ENCODE data around the gene AOX1.
"Not testable (repeated sequence)": the region's sequence is repeated elsewhere in the genome, so short reads cannot be mapped to it uniquely, and the experiment has no call there.

The AOX1 gene

DNA sequence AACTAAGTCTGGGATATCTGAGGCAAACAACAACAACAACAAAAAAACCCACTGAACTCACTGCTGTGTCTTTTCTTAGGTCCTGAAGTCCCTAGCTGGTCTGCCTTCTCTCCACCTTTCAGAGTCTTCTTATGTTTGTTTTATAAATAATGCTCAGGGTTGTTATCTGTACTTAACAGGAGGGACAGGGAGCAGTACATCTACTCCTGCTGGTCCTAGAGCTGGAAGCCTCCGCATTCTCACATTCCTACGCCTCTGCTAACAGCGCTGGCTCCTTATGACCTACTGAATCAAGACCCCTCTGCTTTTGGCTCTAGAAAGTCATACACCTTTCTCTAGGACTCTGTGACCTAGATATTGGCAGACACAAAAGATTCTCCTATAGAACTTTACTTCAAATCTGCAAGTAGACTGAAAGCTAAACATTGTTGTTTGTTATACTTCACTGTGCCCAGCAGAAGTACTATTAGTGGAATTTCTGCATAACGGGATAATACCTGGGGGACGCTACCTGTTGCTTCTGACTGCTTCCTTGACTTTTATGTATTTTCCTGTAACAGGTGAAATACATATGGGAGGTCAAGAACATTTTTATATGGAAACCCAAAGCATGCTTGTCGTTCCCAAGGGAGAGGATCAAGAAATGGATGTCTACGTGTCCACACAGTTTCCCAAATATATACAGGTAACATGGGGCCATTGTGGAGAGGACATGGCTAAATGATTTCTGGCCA is 48.6 kb downstream of the AOX1 start:
- Histone ChIP-seq H3K4me3 (ENCODE audit: low read length) (no peak overlapping the region), H3K9ac (ENCODE audit: low read depth, low read length) (no peak overlapping the region), H3K4me1 (ENCODE audit: control insufficient read depth, insufficient read depth, low read length) (peaks cover 5% of the 10 kb centered on the region), H3K9me3 (replicated peaks; ENCODE audit: low read length) (no peaks in the 10 kb centered on the region), H3K4me2 (ENCODE audit: low read length) (no peak overlapping the region), H3K36me3 (ENCODE audit: insufficient read depth, low read length) (peaks cover 51% of the 10 kb centered on the region), H3K27me3 (ENCODE audit: control insufficient read depth, insufficient read depth, low read length) (no peaks in the 10 kb centered on the region)

DNA sequence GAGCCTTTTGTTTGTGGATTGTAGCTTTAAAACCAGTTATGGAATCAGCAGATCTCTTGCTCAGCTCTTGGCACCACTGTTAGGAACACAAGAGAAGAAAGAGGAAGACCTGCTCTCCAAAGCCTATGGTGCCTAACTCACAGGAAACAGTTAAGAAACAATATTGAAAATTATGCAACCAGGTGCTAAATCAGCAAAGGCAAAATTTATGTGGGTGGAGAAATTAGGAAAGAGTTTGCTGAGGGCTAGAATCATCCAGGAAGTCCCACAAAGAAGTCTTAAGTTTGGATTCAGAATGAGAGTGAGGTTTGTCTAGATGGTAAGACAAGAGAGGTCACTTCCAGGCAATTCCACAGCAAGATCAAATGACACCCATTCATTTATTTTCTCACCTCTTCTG is 49.4 kb downstream of the AOX1 start:
- Histone ChIP-seq H3K9me3 (replicated peaks; ENCODE audit: low read length) (no peaks in the 10 kb centered on the region), H3K9ac (ENCODE audit: low read depth, low read length) (no peak overlapping the region), H3K4me2 (ENCODE audit: low read length) (no peak overlapping the region), H3K36me3 (ENCODE audit: insufficient read depth, low read length) (peaks cover 56% of the 10 kb centered on the region), H3K4me1 (ENCODE audit: control insufficient read depth, insufficient read depth, low read length) (peaks cover 5% of the 10 kb centered on the region), H3K4me3 (ENCODE audit: low read length) (no peak overlapping the region), H3K27me3 (ENCODE audit: control insufficient read depth, insufficient read depth, low read length) (no peaks in the 10 kb centered on the region)

DNA sequence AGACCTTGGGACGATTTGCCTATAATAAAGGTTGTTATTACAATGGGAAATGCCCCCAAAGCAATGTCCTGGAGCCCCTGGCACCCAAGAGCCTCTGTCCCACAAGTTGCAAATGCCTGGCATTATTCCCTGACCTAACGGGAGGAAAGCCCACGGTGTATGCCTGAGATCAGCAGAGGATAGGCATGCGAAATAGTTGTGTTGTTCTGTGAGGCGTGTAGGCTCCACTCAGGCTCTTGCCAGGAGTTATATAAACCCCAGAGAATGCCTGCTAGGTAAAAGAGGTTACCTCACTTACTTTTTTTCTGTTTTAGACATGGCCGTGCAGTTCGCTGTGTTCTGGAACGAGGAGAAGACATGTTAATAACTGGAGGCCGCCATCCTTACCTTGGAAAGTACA is 52.1 kb downstream of the AOX1 start:
- no peak overlapping the region for H3K4me2 ChIP-seq (ENCODE audit: low read length)
- no peaks in the 10 kb centered on the region for H3K9me3 ChIP-seq (replicated peaks; ENCODE audit: low read length)
- no peaks in the 10 kb centered on the region for H3K27me3 ChIP-seq (ENCODE audit: control insufficient read depth, insufficient read depth, low read length)
- peaks cover 77% of the 10 kb centered on the region for H3K36me3 ChIP-seq (ENCODE audit: insufficient read depth, low read length)
- H3K9ac ChIP-seq (ENCODE audit: low read depth, low read length) = no peak overlapping the region
- H3K4me3 ChIP-seq (ENCODE audit: low read length) = no peak overlapping the region
- H3K4me1 ChIP-seq (ENCODE audit: control insufficient read depth, insufficient read depth, low read length) = peaks cover 5% of the 10 kb centered on the region

DNA sequence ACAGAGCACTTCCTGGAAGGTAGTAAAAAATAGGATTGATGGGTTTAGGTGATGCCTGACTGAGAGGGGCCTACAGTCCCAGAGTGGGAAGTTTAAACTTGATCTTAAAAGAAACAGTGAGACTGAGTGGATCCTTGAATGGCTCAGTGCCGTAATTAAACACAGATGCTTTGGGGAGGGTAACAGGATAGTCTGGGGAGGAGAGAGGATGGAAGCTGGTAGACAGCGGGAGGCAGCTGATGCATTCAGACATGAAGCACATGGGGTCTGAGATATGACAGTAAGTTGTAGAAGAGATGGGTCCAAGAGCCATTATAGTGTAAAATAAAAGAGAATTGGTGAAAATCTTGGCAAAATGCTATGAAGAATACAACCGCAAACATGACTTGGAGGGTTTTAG is 54.4 kb downstream of the AOX1 start:
- Histone ChIP-seq H3K9me3 (replicated peaks; ENCODE audit: low read length) (no peaks in the 10 kb centered on the region), H3K27me3 (ENCODE audit: control insufficient read depth, insufficient read depth, low read length) (no peaks in the 10 kb centered on the region), H3K9ac (ENCODE audit: low read depth, low read length) (no peak overlapping the region), H3K4me3 (ENCODE audit: low read length) (no peak overlapping the region), H3K36me3 (ENCODE audit: insufficient read depth, low read length) (peaks cover 82% of the 10 kb centered on the region), H3K4me2 (ENCODE audit: low read length) (no peak overlapping the region), H3K4me1 (ENCODE audit: control insufficient read depth, insufficient read depth, low read length) (peaks cover under 1% of the 10 kb centered on the region)

DNA sequence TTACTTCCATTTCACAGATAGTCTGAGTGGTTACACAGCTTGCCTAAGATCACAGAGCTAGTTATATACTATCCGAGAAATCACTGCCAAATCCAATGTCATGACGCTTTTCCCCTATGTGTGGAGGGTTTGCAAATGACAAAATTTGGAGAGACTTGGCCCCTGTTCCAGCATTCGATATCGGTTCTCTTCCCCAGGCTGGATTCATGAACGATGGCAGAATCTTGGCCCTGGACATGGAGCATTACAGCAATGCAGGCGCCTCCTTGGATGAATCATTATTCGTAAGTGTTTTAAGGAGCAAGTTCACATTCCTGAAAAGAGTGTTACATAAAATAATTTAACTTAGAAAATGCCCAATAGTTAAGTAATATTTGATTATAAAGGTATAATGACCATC is 55.1 kb downstream of the AOX1 start:
- Histone ChIP-seq H3K4me1 (ENCODE audit: control insufficient read depth, insufficient read depth, low read length) (no peaks in the 10 kb centered on the region), H3K4me2 (ENCODE audit: low read length) (no peak overlapping the region), H3K36me3 (ENCODE audit: insufficient read depth, low read length) (peaks cover 76% of the 10 kb centered on the region), H3K9ac (ENCODE audit: low read depth, low read length) (no peak overlapping the region), H3K9me3 (replicated peaks; ENCODE audit: low read length) (no peaks in the 10 kb centered on the region), H3K27me3 (ENCODE audit: control insufficient read depth, insufficient read depth, low read length) (no peaks in the 10 kb centered on the region), H3K4me3 (ENCODE audit: low read length) (no peak overlapping the region)

DNA sequence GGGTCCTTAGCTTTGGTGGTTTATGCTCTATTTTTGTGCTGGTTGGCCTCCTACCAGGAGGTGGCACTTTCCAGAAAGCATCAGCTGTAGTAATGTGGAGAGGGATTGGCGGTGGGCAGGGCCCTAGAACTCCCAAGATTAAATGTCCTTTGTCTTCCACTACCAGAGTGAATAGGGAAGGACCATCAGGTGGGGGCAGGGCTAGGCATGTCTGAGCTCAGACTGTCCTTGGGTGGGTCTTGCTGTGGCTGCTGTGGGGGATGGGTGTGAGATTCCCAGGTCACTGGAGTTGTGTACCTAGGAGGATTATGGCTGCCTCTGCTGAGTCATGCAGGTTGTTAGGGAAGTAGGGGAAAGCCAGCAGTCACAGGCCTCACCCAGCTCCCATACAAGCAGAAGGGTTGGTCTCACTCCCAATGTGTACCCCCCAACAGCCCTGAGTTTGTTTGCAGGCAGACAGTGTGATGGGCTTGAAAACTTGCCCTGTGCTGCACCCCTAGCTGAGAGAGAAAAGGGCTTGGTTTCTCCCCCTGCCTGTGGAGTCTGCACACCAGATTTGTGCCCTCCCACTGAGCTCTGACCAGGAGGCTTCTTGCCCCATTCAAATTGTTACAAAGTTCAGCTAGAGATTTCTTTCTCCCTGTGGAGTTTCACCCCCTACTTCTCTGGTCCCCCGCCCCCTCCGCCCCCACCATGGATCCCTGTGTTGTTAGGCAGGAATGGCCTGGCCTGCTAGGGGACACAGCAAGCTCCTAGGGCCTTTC is 62.9 kb downstream of the AOX1 start:
- not testable (repeated sequence) for H3K4me3 ChIP-seq (ENCODE audit: low read length); H3K9ac ChIP-seq (ENCODE audit: low read depth, low read length); H3K4me2 ChIP-seq (ENCODE audit: low read length); H3K27me3 ChIP-seq (ENCODE audit: control insufficient read depth, insufficient read depth, low read length); H3K4me1 ChIP-seq (ENCODE audit: control insufficient read depth, insufficient read depth, low read length); H3K9me3 ChIP-seq (replicated peaks; ENCODE audit: low read length)
- H3K36me3 ChIP-seq (ENCODE audit: insufficient read depth, low read length) = peaks cover 59% of the 10 kb centered on the region

DNA sequence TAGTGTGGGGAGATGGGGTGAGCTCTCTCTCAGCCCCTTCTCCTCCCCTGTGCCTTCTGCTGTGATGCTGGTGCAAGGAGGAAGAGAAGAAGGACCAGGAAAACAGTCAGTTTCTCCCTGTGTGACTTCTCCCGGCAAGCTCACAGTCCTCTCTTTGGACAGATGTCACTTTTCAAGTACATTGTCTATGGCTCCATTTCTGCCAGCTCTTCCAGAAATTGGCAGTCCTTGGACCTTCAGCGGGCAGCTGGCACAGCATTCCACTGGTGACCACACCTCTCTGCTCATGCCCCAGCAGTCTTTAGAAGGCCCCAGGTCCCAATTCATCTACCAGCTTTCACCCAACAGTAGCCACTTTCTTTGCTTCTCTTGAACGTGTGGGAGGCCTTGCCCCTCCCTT is 63.9 kb downstream of the AOX1 start:
- Histone ChIP-seq H3K4me3 (ENCODE audit: low read length) (no peak overlapping the region), H3K4me1 (ENCODE audit: control insufficient read depth, insufficient read depth, low read length) (no peaks in the 10 kb centered on the region), H3K36me3 (ENCODE audit: insufficient read depth, low read length) (peaks cover 60% of the 10 kb centered on the region), H3K27me3 (ENCODE audit: control insufficient read depth, insufficient read depth, low read length) (no peaks in the 10 kb centered on the region), H3K9me3 (replicated peaks; ENCODE audit: low read length) (no peaks in the 10 kb centered on the region), H3K9ac (ENCODE audit: low read depth, low read length) (no peak overlapping the region), H3K4me2 (ENCODE audit: low read length) (no peak overlapping the region)

DNA sequence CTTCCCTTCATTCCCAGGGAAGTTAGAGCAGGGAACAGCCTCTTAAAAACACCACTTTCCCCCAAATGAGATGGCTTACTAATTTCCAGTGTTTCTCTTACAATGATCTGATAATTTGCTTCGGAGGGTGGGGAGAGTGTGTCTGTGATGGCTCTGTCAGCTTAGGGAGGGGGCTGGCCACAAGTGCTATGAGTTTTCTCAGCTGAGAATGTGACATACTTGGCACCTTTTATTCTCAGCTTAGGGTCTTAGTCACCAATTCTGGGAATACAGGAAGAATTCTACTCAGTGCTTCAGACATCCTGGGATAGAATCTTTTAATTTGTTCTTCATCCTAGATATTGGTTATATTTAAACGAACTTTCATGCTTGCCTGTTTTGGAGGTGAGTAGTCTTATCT is 64.4 kb downstream of the AOX1 start:
- Histone ChIP-seq H3K36me3 (ENCODE audit: insufficient read depth, low read length) (peaks cover 60% of the 10 kb centered on the region), H3K9me3 (replicated peaks; ENCODE audit: low read length) (no peaks in the 10 kb centered on the region), H3K27me3 (ENCODE audit: control insufficient read depth, insufficient read depth, low read length) (no peaks in the 10 kb centered on the region), H3K4me2 (ENCODE audit: low read length) (no peak overlapping the region), H3K4me3 (ENCODE audit: low read length) (no peak overlapping the region), H3K4me1 (ENCODE audit: control insufficient read depth, insufficient read depth, low read length) (no peaks in the 10 kb centered on the region), H3K9ac (ENCODE audit: low read depth, low read length) (no peak overlapping the region)

DNA sequence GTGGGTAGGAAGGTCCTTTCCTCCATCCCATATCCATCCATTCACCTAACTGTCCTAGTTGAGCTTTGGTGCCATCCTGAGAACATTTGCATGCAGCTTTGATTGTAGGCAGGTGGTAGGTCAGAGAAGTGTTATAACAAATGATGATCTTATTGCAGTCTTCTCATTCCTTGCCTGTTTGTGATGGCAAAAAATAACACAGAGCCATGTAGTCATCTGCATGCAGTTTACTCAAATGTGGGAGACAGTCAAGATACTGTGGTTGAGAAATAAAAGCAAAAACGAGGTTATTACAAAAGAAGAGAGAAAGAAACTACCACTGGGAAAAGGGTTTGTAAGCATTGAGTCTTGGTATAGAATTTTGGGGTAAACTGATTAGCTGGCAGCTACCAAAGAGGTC is 66.3 kb downstream of the AOX1 start:
- H3K4me1 ChIP-seq (ENCODE audit: control insufficient read depth, insufficient read depth, low read length) = no peaks in the 10 kb centered on the region
- H3K36me3 ChIP-seq (ENCODE audit: insufficient read depth, low read length) = peaks cover 64% of the 10 kb centered on the region

DNA sequence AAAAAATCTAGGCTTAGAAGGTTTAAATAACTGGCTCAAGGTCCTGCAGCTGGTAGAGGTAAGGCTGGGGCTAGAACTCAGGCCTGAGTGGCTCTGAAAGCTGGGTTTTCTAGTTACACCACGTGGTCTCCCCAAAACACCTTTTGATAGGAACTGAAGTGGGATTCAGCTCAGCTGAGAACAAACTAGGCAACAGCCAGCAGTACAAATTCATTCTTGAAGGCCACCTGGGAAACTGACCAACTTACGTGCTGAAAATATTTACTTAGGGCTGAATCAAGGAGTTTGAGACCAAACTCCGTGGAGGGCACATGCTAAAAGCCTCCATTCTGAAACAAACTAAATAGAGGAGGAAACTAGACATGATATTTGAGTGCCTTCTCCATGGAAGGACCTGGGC is 67.2 kb downstream of the AOX1 start:
- Histone ChIP-seq H3K36me3 (ENCODE audit: insufficient read depth, low read length) (peaks cover 64% of the 10 kb centered on the region), H3K9me3 (replicated peaks; ENCODE audit: low read length) (no peaks in the 10 kb centered on the region)

More for the DNA sequence above, 66.3 kb downstream of the AOX1 start:
- H3K27me3 ChIP-seq (ENCODE audit: control insufficient read depth, insufficient read depth, low read length) = no peaks in the 10 kb centered on the region
- H3K9me3 ChIP-seq (replicated peaks; ENCODE audit: low read length) = no peaks in the 10 kb centered on the region
- no peak overlapping the region for H3K4me2 ChIP-seq (ENCODE audit: low read length)
- no peak overlapping the region for H3K4me3 ChIP-seq (ENCODE audit: low read length)
- H3K9ac ChIP-seq (ENCODE audit: low read depth, low read length) = no peak overlapping the region

DNA sequence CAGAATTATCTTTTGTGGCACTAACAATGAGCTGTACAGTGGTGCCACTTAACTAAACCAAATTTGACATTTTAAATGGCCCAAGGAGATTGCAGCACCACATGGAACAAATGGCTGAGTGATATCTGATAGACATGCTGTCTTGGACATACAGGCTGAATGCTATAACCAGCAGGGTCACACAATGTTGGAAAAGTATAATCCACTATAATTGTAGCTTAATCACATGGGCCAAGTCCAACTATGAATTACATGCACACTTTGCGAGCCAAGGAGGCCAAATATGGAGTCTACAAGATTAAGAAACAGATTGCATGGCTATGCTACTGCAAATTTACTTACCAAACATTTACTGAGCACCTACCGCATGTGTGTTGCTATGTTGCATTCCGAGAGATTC is 69.0 kb downstream of the AOX1 start:
- H3K36me3 ChIP-seq (ENCODE audit: insufficient read depth, low read length) = peaks cover 55% of the 10 kb centered on the region
- H3K9ac ChIP-seq (ENCODE audit: low read depth, low read length) = no peak overlapping the region
- H3K4me2 ChIP-seq (ENCODE audit: low read length) = no peak overlapping the region
- H3K9me3 ChIP-seq (replicated peaks; ENCODE audit: low read length) = no peaks in the 10 kb centered on the region
- no peaks in the 10 kb centered on the region for H3K27me3 ChIP-seq (ENCODE audit: control insufficient read depth, insufficient read depth, low read length)
- H3K4me3 ChIP-seq (ENCODE audit: low read length) = no peak overlapping the region
- no peaks in the 10 kb centered on the region for H3K4me1 ChIP-seq (ENCODE audit: control insufficient read depth, insufficient read depth, low read length)

More for the DNA sequence above, 67.2 kb downstream of the AOX1 start:
- Histone ChIP-seq H3K9ac (ENCODE audit: low read depth, low read length) (no peak overlapping the region), H3K4me3 (ENCODE audit: low read length) (no peak overlapping the region), H3K4me2 (ENCODE audit: low read length) (no peak overlapping the region), H3K4me1 (ENCODE audit: control insufficient read depth, insufficient read depth, low read length) (no peaks in the 10 kb centered on the region), H3K27me3 (ENCODE audit: control insufficient read depth, insufficient read depth, low read length) (no peaks in the 10 kb centered on the region)

Data from skeletal muscle satellite cell (primary cell).